HL-60/S4 (cell line): ENCODE measurements around the gene OCSTAMP.

Source experiments
- in situ Hi-C: fragments of 300-500 bp; cut with MboI; formaldehyde crosslinking; loops from 2 replicates; pipeline ENCODE4 v1.14.3; 2022; ENCODE audit warnings: low sequenced_read_pairs

OCSTAMP gene

GRCh38 chr20:46573788-46574584 is 23.5 kb upstream of the OCSTAMP start:
- in situ Hi-C loops: no loop called here

GRCh38 chr20:46573234-46573633 is 22.8 kb upstream of the OCSTAMP start:
- in situ Hi-C loops: no loop called here

- in situ Hi-C loops: no loop called here
Observed at GRCh38 chr20:46572790-46573189, 22.3 kb upstream of the OCSTAMP start.

- in situ Hi-C loops: no loop called here
Observed at GRCh38 chr20:46572153-46572552, 21.7 kb upstream of the OCSTAMP start.

- in situ Hi-C loops: no loop called here
Observed at GRCh38 chr20:46571418-46571817, 21.0 kb upstream of the OCSTAMP start.

- in situ Hi-C loops: no loop called here
Observed at GRCh38 chr20:46570956-46571355, 20.5 kb upstream of the OCSTAMP start.

GRCh38 chr20:46569961-46570360 is 19.5 kb upstream of the OCSTAMP start:
- in situ Hi-C loops: no loop called here

GRCh38 chr20:46568570-46569129 is 18.2 kb upstream of the OCSTAMP start:
- in situ Hi-C loops: no loop called here

GRCh38 chr20:46566125-46566524 is 15.7 kb upstream of the OCSTAMP start:
- in situ Hi-C loops: no loop called here

GRCh38 chr20:46564241-46564957 is 13.9 kb upstream of the OCSTAMP start:
- in situ Hi-C loops: no loop called here

GRCh38 chr20:46563860-46564221 is 13.4 kb upstream of the OCSTAMP start:
- in situ Hi-C loops: no loop called here

- in situ Hi-C loops: no loop called here
Observed at GRCh38 chr20:46563170-46563859, 12.9 kb upstream of the OCSTAMP start.

GRCh38 chr20:46562373-46563169 is 12.1 kb upstream of the OCSTAMP start:
- in situ Hi-C loops: no loop called here

GRCh38 chr20:46562009-46562372 is 11.5 kb upstream of the OCSTAMP start:
- in situ Hi-C loops: no loop called here

GRCh38 chr20:46559685-46560440 is 9.4 kb upstream of the OCSTAMP start:
- in situ Hi-C loops: loop anchor here (10.0 kb wide), 1 partner anchor 125 kb away; the partner anchor contains the start of gene TP53RK

GRCh38 chr20:46559001-46559400 is 8.5 kb upstream of the OCSTAMP start:
- in situ Hi-C loops: loop anchor here (10.0 kb wide), 1 partner anchor 126 kb away; the partner anchor contains the start of gene TP53RK

- in situ Hi-C loops: loop anchor here (10.0 kb wide), 1 partner anchor 126 kb away; the partner anchor contains the start of gene TP53RK
Observed at GRCh38 chr20:46558511-46558959, 8.1 kb upstream of the OCSTAMP start.

- in situ Hi-C loops: loop anchor here (10.0 kb wide), 1 partner anchor 127 kb away; the partner anchor contains the start of gene TP53RK
Observed at GRCh38 chr20:46557231-46557956, 6.9 kb upstream of the OCSTAMP start.
